GM19324 (cell line): ENCODE data around the gene MRPL12.
A peak's percentile ranks its signal among the peaks of the same experiment; 100 is the strongest.

ENCODE experiments used
- ATAC-seq: cut with Tn5 transposase; IDR thresholded peaks from one replicate; pipeline ENCODE4 v1.9.1; 2021; ENCODE audit warnings: mild to moderate bottlenecking, moderate library complexity; ENCODE audit not compliant: unreplicated experiment, low FRiP score

Gene MRPL12

GRCh38 chr17:81700353-81701287 lies 2.5 kb upstream of the MRPL12 start:
- ATAC-seq = no peak

- ATAC-seq = no peak
Observed at GRCh38 chr17:81701288-81702071, 1.7 kb upstream of the MRPL12 start.

GRCh38 chr17:81703747-81704654 lies 834 bp downstream of the MRPL12 start:
- no peak for ATAC-seq

GRCh38 chr17:81705518-81706231 lies 2.5 kb downstream of the MRPL12 start:
- ATAC-seq = no peak

DNA sequence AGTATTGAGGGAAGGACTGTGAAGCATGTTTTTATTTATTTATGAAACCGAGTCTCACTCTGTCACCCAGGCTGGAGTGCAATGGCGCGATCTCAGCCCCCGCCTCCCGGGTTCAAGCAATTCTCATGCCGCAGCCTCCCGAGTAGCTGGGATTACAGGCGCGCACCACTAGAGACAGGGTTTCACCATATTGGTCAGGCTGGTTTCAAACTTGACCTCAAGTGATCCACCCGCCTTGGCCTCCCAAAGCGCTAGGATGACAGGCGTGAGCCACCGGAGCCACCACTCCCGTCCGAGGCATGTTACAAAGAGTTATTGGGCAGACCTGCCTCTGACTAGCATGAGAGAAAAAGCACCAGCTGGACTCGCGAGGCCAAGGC lies 3.1 kb downstream of the MRPL12 start:
- no peak for ATAC-seq

DNA sequence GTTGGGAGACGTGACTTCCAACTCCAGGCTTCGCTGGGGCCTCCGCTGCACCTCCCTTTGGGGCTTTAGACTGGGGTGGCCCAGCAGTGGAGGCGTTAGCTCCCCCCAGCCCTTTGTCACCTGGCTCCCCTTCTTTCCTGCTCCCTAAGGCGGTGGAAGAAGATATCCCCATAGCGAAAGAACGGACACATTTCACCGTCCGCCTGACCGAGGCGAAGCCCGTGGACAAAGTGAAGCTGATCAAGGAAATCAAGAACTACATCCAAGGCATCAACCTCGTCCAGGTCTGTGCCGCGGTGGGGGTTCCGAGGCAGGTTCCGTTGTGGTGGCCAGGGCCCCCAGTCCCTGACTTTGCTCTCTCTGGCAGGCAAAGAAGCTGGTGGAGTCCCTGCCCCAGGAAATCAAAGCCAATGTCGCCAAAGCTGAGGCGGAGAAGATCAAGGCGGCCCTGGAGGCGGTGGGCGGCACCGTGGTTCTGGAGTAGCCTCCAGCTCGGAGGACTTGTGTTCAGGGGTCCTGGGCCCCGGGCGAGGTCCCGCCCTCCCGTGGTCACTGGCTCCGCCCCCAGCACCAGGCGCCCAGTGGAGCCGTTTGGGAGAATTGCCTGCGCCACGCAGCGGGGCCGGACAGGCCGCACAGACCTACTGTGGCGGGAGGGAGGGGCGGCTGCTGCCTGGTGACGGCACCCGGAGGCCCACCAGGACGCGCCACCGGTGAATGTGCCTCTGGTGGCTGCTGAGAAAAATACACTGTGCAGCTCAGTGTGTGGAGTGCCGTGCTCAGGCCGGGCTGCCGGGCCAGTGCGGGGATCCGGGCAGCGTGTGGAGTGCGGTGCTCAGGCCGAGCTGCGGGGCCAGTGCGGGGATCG lies 3.8 kb downstream of the MRPL12 start:
- ATAC-seq = no peak

DNA sequence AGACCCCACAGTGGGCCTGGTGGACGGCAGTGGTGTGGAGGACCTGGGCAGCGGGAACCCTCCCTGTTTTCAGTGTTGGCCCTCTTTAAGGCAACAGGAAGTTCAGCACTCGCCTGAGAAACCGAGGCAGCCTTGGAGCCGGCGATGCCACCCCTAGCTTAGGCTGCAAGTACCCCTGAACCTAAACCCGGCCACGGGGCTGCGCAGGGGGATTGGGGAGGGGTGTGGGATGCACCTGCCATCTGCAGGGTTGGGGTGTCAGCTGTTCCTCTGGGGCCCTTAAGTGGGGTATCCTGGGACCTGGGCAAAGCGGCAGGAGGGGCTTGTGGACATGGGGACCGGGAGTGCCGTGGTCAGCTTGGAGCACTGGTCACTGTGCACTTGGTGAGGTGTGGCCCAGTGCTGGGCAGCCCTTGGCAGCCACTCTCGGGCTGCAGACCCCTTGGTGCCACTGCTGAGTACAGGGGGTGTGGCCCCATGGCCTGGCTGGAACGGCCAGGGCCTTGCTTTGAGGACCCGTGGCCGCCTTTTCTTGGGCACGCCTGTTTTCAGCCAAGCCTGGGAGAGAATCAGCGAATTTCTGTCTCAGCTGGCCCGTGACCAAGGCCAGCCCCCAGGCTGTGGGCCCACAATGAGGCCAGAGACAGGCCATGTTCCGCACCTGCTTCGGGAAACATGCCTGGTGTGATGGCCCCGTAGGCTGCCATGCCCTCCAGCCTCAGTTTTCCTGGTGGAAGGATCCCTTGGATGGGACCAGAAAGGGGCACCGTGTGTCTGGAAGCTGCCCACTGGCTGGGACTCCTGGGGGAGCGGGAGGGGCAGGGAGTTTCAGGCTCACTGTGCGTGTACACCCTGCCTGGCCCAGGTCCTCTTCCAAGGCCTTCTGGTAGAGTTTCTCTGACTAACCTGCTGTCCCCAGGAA lies 4.8 kb downstream of the MRPL12 start:
- ATAC-seq = no peak

GRCh38 chr17:81708739-81709185 lies 5.6 kb downstream of the MRPL12 start:
- no peak for ATAC-seq

DNA sequence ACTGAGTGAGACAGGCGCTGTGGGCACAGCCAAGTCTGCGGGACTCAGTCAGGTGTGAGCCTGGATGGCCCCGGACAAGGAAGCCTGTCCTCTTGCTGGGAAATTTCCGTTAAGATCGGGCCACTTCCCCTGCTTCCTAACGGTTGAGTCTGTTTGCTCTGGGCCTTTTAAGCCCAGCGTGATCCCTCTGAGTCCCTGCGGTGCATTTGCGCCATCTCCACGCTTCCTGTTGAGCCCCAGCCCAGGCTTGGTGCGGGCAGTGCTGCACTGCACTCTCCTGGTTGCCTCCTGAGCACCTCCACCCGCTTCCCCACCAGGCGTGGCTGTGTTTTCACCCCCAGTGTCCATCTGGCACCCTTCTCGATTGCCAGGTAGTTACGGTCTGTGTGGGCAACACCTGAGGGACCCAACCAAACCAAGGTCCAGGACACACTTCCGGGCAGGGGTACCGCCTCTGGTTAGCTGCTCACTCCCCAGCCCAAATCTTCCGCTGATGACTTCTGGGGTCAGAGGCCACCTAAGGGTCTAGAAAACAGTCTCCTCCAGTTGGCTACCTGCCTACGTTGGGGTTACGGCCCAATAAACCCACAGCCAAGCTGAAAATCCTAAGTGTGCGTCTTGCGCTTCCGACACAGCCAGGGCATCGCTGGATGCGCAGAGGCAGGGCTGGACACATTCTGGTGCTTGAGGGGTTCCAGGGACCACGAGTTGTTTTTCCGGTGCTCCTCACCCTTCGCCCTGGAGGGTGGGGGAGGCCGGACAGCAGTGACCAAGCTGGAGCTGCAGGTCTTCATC lies 7.5 kb downstream of the MRPL12 start:
- no peak for ATAC-seq

DNA sequence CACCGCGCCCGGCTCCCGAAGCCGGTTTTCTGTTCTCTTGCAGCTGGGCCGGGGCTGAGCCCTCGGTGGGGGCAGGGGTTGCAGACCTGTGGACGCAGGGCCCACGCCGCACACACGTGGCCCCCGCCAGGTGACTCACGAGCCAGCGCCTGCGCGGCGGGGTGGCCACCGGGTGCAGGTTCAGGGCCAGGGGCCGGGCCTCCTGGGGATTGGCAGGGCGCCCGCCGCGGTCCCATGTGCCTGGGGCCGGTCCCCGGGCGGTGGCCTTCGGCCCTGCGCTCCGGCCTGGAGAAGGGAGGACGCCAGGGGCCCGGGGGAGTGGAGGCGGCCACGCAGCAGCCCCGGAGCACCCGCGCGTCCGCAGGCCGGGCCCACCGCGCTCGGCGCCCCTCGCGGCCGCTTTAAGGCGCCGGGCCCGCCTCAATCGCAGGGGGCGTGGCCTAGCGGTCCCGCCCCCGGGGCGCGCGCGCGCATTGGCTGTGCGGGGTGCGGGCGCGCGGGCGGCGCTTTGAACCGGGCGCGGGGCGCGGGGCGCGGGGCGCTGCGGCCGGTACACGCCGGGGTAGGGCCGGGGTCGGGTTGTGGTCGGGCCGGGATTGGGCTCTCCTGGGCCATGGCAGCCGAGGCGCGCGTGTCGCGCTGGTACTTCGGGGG lies 8.8 kb downstream of the MRPL12 start, which contains the start of gene SLC25A10:
TSS of gene SLC25A10 (plus strand) at position 471 of the 654 bp plus-strand sequence. CDS start at position 614, 143 bp downstream.
- peak; percentile 73 for ATAC-seq

- peak; percentile 4 for ATAC-seq
Observed at GRCh38 chr17:81712468-81713003, 9.4 kb downstream of the MRPL12 start.

- ATAC-seq = no peak
Observed at GRCh38 chr17:81713004-81713555, 9.9 kb downstream of the MRPL12 start.

GRCh38 chr17:81713556-81714411 lies 10.6 kb downstream of the MRPL12 start:
- no peak for ATAC-seq

GRCh38 chr17:81714412-81715106 lies 11.4 kb downstream of the MRPL12 start:
- no peak for ATAC-seq
